HG02678 (cell line): ENCODE data around the gene ZPR1.

Source experiments
- ATAC-seq: cut with Tn5 transposase; IDR thresholded peaks from one replicate; pipeline ENCODE4 v1.9.1; 2021; ENCODE audit warnings: mild to moderate bottlenecking, moderate library complexity; ENCODE audit not compliant: unreplicated experiment

ZPR1 gene

GRCh38 chr11:116792869-116793771 is 5.3 kb upstream of the ZPR1 start:
- no peak for ATAC-seq

- no peak for ATAC-seq
Observed at GRCh38 chr11:116792144-116792868, 4.5 kb upstream of the ZPR1 start.

GRCh38 chr11:116791813-116792143 is 4.0 kb upstream of the ZPR1 start, which contains the start of gene APOA5:
APOA5 (minus strand) TSS chr11:116791879; CDS start chr11:116791860, 19 bp downstream.
- no peak for ATAC-seq

GRCh38 chr11:116791002-116791812 is 3.4 kb upstream of the ZPR1 start:
- no peak for ATAC-seq

- no peak for ATAC-seq
Observed at GRCh38 chr11:116790167-116791001, 2.6 kb upstream of the ZPR1 start.

GRCh38 chr11:116788975-116789374 is 1.2 kb upstream of the ZPR1 start:
- no peak for ATAC-seq

- ATAC-seq: no peak
Observed at GRCh38 chr11:116788534-116788933, 711 bp upstream of the ZPR1 start.

- peak; percentile 29 for ATAC-seq
Observed at GRCh38 chr11:116787436-116787785, 412 bp downstream of the ZPR1 start.

GRCh38 chr11:116786966-116787365 is 857 bp downstream of the ZPR1 start:
- no peak for ATAC-seq

GRCh38 chr11:116786326-116786725 is 1.5 kb downstream of the ZPR1 start:
- ATAC-seq: no peak

GRCh38 chr11:116782728-116783127 is 5.1 kb downstream of the ZPR1 start:
- no peak for ATAC-seq

- no peak for ATAC-seq
Observed at GRCh38 chr11:116778556-116778955, 9.3 kb downstream of the ZPR1 start.

GRCh38 chr11:116777056-116777455 is 10.8 kb downstream of the ZPR1 start:
- ATAC-seq: no peak

GRCh38 chr11:116776522-116776984 is 11.3 kb downstream of the ZPR1 start:
- ATAC-seq: no peak

- ATAC-seq: no peak
Observed at GRCh38 chr11:116775975-116776374, 11.8 kb downstream of the ZPR1 start.

GRCh38 chr11:116774661-116775060 is 13.2 kb downstream of the ZPR1 start:
- no peak for ATAC-seq

GRCh38 chr11:116773203-116774097 is 14.4 kb downstream of the ZPR1 start:
- ATAC-seq: peak; percentile 37

GRCh38 chr11:116772443-116773202 is 15.2 kb downstream of the ZPR1 start, which contains the start of gene BUD13:
BUD13 (minus strand) TSS chr11:116772987; CDS start chr11:116772964, 23 bp downstream.
- ATAC-seq: peak; percentile 88
